ENCODE results near the gene UNK.
"Not testable (repeated sequence)": the region's sequence is repeated elsewhere in the genome, so short reads cannot be mapped to it uniquely, and the experiment has no call there.

The UNK gene

DNA sequence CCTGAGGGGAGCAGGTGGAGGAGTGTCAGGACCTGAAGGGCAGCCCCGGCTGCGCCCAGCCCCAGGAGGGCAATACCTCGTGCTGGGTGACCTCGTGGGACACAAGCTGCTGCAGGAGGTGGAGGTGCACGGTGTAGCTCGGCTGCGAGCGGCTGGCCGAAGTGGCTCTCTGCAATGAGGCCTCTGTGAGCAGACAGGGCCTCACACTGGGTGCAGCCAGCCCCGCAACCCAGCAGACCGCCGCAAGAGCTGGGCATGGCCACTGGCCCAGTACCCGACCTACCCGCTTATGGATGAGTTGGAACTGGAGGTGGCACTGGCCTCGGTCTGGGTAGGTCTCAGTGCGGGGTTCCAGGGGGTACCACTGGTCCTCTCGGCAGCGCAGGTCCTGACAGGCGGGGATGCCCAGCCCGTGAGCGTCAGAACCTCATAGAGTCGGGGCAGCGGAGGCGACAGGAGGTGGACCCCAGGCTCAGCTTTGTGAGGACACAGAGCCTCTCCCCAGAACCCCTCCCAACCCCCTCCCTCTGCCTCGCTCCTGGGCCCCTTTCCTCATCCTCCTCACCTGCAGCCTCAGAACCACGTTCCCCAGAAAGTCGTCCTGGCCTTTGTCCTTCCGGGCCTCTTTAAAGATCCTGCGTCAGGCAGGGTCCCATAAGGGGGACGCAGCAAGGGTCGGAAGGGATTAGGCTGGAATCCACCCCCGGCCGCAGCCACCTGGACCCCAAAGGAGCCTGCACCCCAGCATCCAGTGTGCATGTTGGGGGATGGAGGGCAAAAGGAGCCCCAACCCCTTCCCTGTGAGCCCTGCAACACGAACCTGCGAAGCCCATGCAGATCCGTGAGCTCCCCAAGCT is 55.6 kb downstream of the UNK start:
- DNase-seq = no peak

DNA sequence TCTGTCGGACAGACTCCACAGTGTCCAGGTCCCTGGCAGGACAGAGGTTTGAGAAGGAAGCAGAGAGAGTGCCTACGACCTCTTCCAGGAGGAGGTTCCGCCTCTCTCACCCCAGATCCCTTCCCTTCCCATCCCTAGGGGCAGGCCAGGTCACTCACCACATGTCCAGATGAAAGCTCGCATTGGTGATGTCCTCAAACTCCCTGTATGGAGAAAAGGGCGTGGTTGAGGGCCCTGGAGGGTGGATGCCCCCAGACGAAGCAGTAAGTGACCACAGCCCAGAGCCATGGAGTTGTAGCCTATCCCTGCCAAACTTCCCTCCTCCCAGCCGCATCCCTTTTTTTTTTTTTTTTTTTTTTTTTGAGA is 56.2 kb downstream of the UNK start:
- DNase-seq = no peak

DNA sequence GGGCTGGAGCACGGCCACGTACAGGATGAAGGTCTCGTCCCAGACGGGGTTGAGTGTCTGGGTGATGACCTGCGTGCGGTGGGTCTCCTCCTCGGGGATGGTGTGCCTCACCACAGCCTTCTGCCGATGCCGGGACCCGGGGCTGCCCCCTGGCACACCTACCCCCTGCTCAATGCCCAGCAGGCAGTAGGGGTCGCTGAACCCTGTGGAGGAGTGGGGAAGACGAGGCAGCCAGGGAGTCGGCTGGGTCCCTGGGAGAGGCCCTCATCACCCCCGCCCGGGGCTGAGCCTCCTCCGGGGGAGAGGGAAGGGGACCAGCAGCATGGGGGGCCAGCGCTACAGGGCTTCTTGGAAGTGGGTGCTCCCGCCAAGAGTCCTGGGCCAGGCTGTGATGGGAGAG is 57.8 kb downstream of the UNK start:
- no peak for DNase-seq

DNA sequence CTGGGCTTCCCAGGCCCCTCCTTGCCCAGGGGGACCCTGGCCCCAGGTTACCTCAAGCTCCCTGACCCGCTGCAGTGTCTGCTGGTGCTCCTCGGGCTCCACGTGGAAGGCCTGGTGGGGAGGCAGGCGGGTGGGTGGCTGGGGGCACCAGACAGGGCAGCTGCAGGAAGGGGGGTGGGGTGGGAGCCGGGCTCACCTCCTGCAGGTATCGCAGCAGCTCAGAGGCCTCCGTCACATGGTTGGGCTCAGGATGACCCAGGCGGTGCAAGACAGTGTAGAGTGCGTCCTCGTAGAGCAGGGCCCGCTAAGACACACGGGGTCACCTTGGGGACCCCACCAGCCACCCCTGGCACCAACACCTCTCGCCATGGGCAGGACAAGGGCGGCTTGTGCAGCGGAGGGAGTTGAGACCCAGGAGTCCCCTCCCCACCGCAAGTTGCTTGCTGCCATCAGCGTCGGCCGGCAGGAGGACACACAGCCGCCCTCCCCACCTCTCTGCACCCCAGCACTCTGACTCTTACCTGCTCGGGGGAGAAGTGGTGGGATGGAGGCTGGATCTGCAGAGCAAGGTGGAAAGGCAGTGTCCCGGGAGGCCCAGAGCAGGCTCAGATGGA is 58.5 kb downstream of the UNK start:
- no peak for DNase-seq

DNA sequence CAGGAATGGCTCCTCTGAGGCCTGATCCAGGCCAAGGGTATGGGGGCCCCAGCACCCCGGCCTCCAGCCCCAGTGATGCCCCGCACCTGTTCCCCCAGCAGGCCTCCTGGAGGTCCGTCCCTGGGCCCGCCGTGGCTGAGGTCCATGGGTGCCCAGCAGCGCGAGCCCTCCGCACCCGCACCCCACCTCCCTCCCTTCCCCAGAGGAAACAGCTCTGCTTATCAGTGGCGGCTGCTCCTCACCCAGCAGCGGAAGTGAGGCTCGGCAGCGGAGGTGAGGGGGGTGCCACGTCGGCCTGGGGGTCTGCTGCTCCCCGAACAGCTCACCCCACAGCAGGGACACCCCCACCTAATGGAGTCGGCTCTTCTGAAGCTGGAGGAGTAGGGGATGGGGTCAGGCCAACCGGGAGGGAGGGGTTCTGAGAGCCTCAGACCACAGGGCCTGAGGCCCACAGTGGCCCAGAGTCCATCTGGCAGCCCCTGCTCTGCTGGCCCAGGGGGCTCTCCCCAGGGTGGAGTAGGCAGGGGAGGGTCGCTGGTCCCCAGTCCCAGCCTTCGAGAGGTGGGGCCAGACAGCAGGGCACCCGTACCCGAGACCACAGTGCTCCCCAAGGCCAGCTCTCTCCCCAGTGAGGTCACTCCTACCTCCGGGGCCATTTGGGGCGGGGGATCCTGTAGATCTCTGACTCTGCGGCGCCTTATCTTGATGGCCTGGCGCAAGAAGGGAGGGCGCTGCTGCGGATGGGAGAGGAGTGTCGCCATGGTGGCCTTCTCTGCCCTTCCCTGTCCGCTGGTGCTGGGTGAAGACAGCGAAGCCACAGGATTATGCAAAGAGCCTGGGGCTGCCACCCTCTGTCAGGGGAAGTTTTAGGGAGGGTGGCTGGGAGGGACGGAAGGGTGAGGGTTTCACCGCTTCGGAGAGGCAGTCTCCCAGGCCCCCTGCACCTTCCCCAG is 59.2 kb downstream of the UNK start, which contains the start of gene UNC13D:
UNC13D (minus strand) TSS at position 828 of the 953 bp plus-strand sequence; CDS start at position 761, 67 bp downstream.
- DNase-seq = peak; percentile 47

DNA sequence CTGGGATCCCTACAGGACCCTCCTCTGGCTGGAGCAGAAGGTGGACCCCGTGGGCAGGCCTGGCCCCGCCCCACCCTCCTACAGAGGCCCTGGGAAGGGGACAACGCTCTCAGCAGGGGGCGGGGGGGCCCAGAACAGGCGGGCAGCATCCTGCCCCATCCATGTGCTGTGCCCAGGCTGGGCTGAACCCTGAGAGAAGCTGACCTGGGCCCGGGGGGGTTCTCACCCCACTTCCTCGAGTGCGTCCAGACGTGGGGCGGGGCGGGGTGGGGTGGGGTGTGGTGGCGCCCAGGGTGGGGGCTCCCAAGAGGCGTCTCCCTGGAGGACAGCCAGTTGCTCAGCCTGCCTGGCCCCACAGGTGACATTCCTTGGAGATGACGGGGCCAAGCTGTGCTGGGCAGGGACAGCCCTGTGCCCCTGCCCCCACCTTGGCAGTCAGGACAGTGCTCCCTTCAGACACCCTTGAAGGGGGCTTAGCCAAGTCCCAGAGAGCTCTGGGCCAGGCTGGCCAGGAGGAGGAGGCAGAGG is 60.0 kb downstream of the UNK start:
- DNase-seq = no peak

DNA sequence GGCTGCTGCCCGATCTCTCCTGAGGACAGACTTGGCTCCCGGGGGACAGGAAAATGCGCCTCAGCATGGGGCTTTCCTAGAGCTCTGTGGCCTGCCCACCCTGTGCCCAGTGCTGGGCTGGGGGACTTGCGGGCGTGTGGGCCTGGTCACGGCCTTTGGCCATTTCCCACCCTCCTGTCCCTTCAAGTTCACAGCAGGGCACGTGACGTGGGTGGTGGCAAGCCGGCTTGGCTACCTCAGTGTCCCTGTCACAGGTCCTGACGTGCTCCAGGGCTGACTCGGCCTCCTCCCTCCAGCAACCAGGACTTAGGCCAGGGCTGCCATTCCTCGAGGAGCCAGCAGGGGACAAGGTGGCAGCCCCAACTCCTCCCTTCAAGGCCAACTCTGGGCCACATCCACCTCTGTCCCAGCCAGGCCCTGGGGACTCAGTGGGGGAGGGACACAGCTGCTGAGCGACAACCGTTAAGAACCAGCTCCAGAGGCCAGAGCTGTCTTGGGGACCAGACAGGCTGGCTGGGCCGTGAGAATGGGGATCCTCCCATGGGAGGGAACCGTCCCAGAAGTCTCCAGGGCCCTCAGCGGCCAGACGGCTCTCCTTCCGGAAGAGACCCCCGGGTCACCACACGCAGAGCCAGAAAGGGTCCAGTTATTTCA is 60.6 kb downstream of the UNK start:
- DNase-seq = no peak

DNA sequence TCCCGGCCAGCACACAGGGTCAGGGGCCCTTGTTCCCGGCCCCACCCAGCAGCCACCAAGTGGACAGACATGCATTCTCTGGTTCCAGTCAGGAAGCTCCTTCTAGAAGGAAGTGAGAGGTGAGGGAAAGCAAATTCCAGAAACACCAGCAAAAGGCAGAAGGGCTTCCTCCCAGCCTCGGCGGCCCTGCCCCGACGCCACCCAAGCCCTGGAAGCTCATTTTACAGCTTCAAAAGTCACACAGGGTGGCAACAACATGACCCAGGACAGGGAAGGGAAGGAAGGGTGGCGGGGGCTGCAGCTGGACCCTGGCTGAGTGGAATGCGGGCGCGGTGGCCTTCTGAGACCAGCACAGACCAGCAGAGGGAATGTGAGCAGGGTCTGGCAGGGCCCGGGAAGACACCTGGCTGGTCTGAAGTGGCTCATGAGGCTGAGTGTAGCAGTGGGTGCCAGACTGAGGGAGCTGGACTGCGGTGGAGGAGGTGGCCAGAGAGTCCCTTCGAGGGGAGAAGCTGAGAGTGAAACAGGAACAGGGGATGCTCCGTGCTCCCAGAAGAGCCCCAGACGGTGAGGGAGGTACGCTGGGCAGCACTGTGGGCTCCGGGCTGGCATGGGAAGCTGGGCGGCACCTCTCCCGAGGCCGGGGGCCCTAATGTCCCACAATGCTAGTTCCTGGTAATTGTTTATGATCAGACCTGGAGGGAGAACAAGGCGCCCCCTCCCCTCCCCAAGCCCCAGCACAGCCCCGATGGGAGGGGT is 61.5 kb downstream of the UNK start:
- DNase-seq = no peak

DNA sequence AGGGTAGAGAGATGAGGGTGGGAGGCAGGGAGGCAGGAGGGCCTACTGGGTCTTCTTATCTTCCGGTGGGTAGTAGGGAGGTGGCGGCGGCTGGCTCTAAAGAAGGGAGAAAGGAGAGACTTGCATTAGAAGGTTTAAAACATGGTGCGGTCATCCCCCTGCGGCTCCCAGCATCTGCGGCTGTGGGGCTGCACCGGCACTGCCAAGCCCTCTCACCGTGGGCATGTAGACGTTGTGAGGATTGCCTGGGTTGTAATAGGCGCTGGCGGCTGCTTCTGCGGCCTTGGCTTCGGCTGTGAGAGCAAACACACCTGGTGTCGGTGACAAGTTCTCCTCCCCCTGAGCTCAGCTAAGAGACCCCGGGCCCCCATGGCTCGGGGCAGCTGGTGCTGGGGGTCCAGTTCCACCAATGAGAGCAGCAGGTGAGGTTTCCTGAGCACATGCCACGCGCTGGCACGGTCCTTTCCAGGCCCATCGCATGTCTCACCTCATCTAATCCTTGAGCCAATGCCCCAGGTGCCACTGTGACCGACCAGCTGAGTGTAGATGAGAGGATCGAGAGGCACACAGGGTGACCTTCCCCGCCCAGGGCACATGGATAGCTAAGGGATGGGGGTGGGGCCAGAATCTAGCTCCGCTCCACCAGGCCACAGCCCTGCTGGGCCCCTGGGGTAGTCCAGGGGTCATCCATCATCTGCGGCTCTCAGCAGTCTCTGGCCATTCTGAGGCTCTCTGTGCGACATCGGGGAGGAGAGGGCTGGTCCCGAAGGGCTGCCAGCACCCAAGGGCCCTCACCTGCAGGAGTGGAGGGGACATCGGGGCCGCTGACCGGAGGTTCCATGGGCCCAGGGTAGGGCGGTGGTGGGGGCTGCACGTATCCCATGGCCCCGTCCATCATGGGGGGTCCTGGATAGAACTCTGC is 62.3 kb downstream of the UNK start:
- no peak for DNase-seq

DNA sequence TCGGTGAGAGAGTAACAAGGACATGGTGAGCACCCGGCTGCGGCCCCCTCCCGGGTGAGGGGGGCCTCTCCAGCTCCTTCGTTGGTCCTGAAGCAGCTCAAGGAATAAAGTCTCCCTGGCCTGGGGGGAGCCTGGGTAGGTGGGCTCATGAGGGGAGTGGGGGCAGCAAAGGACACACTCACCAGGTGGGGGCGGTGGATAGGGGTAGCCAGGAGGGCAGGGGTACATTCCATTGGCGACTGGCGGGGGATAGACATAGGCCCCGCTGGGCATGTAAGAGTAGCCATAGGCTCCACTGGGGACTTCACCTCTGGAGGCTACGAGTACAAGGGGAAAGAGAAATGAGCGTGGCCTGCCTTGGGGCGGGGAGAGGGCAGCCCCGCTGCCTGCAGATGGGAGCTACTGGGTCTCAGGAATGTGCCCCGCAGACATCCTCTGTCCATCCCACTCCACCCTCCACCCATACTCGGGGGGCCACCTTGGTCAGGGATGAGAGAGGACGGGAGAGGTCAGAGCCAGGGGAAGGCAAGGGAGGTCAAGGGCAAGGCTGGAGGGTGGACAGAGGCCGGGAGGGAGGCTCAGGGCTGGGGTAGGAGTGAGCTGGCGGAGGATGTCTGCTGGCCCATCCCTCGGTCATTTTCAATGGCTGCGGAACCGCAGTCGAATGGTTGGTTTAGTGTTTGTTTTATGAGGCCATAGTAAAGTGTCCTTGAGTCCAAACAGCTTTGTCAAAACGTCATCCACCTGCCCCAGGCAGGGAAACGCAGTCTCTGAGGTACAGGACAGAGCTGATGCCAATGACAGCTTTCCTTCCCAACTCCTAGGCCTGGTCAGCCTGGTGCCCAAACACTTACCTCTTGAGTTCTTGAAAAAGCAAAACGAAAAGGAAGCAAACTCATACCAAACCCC is 63.3 kb downstream of the UNK start:
- no peak for DNase-seq

DNA sequence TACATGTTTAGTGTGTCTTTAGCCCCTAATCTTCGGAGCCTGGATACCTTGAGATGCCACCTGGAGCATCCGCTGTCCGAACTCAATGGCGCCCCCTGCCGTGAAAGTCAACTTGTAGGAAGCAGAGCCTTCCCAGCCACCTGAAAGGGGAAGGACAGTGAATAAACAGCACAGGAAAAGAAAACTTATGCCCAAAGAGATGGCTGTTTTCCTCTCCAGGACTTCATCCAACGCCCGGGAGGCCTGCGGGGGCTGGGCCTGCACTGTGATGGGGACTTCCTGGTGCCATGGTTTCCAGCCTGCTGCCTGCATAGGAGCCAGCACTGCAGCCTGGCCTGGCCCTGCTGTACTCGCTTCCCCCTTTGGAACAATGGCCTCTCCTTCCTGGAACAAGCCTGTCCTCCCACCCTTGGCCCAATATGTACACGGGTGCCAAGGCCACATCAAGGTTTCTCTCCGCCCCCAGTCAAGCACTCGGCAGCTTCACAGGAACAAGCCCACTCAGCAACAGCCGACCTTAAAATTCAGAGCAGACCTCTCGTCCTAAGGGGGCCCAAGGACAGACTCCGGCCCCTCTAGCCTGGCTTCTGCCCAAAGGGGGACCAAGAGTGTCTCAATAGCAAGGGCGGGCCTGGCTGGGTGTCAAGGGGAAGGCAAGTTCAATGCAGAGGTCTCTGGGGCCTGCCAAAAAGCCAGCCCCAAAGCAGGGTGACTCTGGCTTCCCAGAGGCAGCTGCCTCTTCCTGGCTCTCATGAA is 64.1 kb downstream of the UNK start:
- DNase-seq = peak; percentile 82

DNA sequence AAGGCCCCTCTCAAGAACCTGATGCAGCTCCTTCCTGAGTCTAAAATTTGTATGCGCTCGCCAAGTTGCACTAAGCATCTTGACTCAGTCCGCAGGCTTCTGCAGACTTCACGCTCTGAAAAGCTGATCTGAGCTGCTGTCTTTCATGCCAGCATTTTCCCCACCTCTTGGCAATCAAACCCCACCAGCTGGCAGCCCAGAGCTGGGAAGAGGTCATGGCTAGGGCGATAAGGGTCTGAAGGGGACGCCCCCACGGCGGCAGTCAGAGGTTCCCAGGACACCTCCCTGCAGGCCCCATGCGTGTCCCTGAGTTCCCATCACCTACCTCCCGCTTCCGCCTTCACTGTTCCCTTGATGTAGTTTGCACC is 64.7 kb downstream of the UNK start:
- DNase-seq = no peak

DNA sequence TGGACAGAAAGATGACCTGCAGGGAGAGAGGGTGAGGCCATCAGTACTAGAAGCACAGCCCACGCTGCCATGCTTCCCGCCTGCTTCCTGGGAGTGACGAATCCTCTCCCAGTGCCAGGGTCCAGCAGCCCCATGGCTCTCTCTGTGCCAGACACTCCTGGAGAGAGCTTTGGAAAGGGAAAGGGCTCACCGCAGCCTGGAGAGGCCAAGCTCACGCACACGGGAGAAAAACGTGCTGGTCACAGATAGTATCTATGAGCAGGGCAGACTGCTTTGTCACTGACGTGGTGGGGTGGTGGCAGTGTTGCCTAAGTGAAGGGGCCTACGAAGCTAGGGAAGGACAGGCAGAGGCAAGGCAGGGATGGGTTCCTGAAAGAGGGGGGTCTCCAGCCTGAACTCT is 65.1 kb downstream of the UNK start:
- no peak for DNase-seq

DNA sequence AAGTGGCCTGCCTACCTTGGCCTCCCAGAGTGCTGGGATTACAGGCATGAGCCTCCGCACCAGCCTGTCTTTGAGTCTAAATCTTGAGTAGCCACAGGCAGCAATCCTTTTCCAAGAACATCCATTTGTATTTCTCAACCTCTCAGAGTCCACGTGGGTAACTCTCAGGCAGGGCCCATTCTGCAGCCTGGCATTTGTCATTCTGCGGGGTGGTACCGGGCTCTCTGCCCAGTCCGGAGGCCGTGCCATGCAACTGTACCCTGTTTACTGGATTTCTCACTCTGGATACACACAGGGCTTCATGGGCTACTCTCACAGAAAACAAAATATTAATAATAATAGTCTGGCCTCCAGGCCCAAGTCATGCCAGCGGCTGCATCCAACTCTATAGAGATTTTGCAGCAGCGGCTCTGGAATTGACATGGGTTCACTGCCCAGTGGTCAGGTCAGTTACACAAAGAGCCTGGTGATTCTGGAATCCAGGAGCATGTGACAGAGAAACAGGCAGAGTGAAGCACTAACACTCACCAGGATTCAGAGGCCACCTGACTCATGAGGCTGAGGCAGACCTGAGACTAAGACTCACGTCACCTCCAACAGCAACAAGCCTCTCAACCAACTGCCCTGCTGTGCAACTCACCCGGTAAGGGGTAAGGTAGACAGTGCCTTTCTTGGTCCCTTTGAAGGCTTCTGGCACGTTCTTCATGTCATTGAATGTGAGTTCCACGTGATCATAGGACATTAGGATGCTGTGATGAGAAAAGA is 66.5 kb downstream of the UNK start:
- DNase-seq = no peak

DNA sequence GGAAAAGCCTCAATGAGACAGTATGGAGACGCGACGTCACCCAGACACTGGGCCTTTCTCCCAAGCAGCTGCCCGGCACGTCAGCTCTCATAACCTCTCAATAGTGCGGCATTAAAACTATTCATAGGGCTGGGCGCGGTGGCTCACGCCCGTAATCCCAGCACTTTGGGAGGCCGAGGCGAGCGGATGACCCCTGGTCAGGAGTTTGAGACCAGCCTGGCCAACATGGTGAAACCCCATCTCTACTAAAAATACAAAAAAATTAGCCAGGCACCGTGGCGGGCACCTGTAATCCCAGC is 67.0 kb downstream of the UNK start:
- not testable (repeated sequence) for DNase-seq

DNA sequence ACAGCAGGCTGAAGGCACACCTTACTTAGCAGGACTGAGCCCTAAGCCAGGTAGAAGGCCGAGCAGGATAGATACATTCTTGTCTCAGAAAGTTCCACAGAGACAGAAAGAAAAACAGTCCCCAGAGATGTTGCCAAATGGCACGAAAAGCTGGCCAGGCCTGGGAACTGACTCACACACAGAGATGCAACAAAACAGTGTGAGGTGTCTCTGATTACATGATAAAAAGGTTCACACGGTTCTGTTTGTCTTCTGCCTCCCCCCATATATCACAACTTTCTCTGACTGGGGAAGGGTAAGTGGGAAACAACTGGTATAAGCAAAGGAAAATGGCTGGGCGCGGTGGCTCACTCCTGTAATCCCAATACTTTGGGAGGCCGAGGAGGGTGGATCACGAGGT is 68.8 kb downstream of the UNK start:
- no peak for DNase-seq

DNA sequence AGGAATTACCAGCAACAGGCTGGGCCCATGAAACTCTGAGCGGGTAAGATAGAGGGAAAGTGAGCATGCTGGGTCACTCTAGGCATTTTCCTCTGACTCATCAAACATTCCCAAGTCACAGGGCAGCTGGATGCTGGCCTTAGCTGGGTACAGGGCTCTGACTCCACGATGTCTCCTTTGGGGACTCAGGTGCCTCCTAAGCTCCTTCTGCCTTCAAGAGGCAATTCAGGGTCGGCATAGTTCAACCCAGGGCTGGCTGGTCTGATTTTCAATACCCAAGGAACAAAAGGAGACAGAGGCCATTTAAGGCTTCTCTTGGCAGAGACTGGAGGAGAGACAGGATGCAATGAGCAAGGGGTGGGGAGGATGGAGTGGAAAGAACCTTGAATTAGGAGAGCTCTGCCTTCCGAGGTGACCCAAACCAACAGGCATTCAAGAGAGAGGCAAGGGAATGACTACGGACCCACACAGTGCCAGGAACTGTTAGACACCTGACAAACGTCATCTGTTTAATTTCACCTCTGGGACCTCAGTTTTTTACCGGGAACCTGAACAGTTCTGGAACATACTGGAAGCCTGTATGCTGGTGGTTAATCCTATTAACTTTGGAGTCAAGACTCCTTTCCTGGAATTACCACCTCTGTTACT is 69.6 kb downstream of the UNK start:
- no peak for DNase-seq

DNA sequence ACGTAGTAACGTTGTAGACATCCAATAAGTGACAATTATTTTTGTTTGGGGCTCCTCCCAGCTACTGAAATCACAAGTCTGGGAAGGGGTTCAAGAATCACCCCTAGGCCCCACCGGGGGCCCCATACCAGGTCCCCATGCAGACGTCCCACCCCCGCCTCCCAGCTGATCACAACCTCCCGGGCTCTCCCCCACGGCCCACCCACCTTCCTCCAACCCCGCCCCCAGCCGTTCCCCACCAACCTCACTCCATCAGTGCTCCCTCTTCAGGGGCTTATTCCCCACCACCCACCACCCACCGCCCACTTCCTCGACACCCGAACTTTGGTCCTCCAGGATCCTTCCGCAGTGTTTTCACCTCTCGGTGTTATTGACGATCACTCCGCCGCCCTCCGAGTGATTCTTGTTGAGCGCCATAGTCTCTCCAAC is 70.3 kb downstream of the UNK start:
- DNase-seq = no peak
